AG04450 (cell line): ENCODE data around the gene EMCN. TPM values are rescaled to one million over a fixed set of nuclear protein-coding genes. Genes with fewer than 3 reads are reported as not detected.

ENCODE experiments used
- CTCF ChIA-PET: fragments of 300-600, 350-600 bp; formaldehyde crosslinking; extraction: SDS; loops from one replicate; lab custom pipeline; 2022; ENCODE audit warnings: antibody characterized with exemption, inconsistent platforms; lab: Charles Lee
- POLR2A ChIA-PET: fragments of 350-600 bp; formaldehyde crosslinking; extraction: SDS; loops from one replicate; lab custom pipeline; 2021; ENCODE audit warnings: antibody characterized with exemption, inconsistent platforms; lab: Yijun Ruan, JAX
- DNase-seq: peaks from one replicate; pipeline ENCODE4 v3.0.0-alpha.2; 2011; ENCODE audit warnings: low read depth, low spot score
- H3K27ac ChIP-seq: one replicate; pipeline ENCODE4 v1.5.1; 2012; ENCODE audit warnings: low read depth, low read length, control low read depth
- H3K27me3 ChIP-seq: one replicate; pipeline ENCODE4 v1.6.0; 2012; ENCODE audit warnings: low read length; ENCODE audit not compliant: control insufficient read depth, insufficient read depth
- H3K4me3 ChIP-seq: 2 replicates; pipeline ENCODE4 v1.5.1; 2011; ENCODE audit warnings: mild to moderate bottlenecking, low read depth, low read length, control low read depth
- H3K9me3 ChIP-seq: 2 replicates; pipeline ENCODE4 v1.5.1; 2012; ENCODE audit warnings: low read length; ENCODE audit not compliant: control insufficient read depth, insufficient read depth
- polyA plus RNA-seq: library from polyadenylated mRNA; depleted of rRNA; stranded (reverse); fragments of >200 nt; gene quantifications from 2 replicates; pipeline ENCODE4 v1.2.3, GENCODE V29; 2011
- TF ChIP-seq, protein P1 (sequence below): IDR thresholded peaks from 2 replicates; pipeline ENCODE4 v1.5.1; 2011; ENCODE audit warnings: low read depth, low read length, control low read depth, inconsistent platforms

The EMCN gene
- polyA plus RNA-seq, 1 experiment: not detected

DNA sequence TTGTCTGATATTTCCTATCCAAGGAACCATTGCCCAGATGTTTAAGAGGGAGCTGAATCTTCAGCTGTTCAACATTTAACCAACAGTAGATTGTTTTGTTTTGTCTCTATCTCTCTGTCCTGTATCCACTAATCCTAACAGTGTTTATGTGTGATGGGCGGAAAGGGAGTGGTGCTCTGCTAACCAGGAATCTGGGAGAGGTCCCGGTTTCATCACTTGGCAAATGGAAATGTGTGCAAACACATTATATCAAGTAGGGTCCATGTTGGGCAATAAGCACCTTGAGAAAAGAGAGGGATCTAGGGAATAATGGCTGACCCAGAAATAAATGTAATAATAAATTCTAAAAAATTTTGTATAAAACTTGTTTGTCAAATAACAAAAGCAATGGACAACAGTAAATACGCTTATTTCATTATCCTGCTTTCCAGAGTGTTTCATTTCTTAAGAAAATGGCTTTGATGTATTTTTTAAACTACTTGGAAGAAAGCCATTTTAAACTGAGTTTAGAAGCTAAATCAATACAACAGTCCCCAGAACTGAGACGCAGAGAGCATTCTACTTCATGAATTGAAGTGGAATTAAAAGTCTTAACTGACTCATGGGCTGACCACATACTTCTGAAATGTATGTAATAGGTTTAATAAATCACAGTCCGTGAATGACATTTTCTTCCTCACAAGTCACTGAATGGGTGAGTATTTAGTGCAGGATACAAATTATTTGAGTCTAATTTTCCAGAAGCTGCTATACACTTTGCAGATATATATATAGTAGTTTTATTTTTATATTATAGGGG is 55.8 kb downstream of the EMCN start:
- DNase-seq: no peak
- TF ChIP-seq, protein P1, sequence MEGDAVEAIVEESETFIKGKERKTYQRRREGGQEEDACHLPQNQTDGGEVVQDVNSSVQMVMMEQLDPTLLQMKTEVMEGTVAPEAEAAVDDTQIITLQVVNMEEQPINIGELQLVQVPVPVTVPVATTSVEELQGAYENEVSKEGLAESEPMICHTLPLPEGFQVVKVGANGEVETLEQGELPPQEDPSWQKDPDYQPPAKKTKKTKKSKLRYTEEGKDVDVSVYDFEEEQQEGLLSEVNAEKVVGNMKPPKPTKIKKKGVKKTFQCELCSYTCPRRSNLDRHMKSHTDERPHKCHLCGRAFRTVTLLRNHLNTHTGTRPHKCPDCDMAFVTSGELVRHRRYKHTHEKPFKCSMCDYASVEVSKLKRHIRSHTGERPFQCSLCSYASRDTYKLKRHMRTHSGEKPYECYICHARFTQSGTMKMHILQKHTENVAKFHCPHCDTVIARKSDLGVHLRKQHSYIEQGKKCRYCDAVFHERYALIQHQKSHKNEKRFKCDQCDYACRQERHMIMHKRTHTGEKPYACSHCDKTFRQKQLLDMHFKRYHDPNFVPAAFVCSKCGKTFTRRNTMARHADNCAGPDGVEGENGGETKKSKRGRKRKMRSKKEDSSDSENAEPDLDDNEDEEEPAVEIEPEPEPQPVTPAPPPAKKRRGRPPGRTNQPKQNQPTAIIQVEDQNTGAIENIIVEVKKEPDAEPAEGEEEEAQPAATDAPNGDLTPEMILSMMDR: no peak
- POLR2A ChIA-PET: no interaction called here

DNA sequence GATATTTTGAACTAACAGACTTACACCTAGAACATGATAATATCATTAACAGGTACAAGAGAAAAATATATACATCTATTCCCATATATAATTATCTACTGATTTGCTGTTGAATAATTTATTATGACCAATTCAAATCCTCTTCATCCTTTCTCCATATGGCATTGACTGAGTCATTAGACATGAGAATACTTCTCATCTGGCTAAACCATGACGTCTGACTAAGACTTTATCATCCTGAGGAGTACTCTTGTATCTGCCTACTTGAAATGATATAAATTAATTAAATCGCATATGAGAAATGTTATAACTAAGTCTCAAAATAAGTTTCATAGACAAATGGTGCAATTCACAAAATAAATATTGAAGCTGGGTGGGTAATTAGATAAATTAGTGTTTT is 67.4 kb downstream of the EMCN start:
- Histone ChIP-seq H3K27me3 (no peaks in the 10 kb centered on the region), H3K9me3 (no peaks in the 10 kb centered on the region), H3K4me3 (no peak overlapping the region), H3K27ac (no peak overlapping the region)
- CTCF ChIA-PET: no interaction called here
- TF ChIP-seq, protein P1: no peak
- no peak for DNase-seq
- POLR2A ChIA-PET: no interaction called here

More for the DNA sequence above, 55.8 kb downstream of the EMCN start:
- CTCF ChIA-PET: no interaction called here
- H3K9me3 ChIP-seq: no peaks in the 10 kb centered on the region
- H3K27ac ChIP-seq: no peak overlapping the region
- H3K27me3 ChIP-seq: no peaks in the 10 kb centered on the region
- no peak overlapping the region for H3K4me3 ChIP-seq

DNA sequence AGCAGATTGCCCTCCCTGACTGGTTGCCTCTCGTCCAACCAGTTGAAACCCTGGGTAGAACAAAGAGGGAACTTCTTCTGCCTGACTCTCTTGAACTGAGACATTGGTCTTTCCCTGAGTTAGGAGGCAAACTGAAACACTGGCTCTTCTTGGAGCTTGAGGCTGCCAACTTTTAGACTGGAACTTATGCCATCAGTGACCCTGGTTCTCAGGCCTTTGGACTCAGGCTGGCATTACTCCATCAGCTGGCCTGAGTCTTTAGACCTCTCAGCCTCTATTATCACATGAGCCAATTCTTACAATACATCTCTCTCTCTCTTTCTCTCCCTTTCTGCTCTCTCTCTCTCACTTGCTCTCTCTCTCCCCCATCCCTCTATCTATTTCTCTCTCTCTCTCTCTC is 86.4 kb downstream of the EMCN start:
- Histone ChIP-seq H3K27me3 (no peaks in the 10 kb centered on the region), H3K27ac (no peak overlapping the region), H3K4me3 (no peak overlapping the region), H3K9me3 (no peaks in the 10 kb centered on the region)
- CTCF ChIA-PET: no interaction called here
- TF ChIP-seq, protein P1: no peak
- POLR2A ChIA-PET: no interaction called here
- DNase-seq: no peak

DNA sequence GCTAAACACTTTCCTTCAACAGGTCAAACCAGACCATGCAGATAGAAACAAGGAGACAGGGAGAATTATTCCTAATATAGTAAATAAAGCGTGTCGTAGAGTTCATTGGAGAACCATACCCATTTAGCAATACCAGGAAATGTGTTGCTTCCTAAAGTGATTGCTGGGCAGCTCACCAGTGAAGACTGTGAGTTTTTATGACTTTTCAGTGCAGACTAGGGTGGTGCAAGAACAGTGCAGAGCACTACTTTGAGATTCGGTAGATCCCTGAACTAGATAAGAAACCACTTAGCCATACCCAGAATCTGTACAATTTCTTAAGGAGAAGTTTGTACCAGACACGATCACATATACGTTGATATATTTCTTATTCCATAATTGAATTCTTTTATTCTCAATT is 87.4 kb downstream of the EMCN start:
- Histone ChIP-seq H3K4me3 (no peak overlapping the region), H3K9me3 (no peaks in the 10 kb centered on the region), H3K27me3 (no peaks in the 10 kb centered on the region), H3K27ac (no peak overlapping the region)
- ChIA-PET POLR2A (no interaction called here), CTCF (no interaction called here)
- DNase-seq: no peak
- TF ChIP-seq, protein P1: no peak

DNA sequence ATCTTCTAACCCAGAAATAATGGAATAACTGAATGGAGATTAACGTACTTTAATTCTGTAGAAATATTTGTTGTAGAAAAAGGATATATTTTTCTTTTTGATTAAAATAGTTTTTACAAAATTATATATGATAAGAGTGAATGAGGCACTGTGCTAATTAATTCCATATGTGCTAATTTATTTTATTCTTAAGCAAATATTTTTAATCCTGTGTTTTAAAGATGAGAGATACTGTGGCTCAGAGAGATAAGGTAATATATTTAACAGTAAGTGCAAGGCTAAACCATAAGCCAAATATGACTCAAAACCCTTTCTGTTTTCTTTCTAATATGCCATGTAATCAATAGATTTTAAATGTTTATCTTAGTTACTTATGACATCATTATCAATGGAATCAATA is 88.2 kb downstream of the EMCN start:
- Histone ChIP-seq H3K27ac (no peak overlapping the region), H3K27me3 (no peaks in the 10 kb centered on the region), H3K4me3 (no peak overlapping the region), H3K9me3 (no peaks in the 10 kb centered on the region)
- TF ChIP-seq, protein P1: no peak
- POLR2A ChIA-PET: no interaction called here
- CTCF ChIA-PET: no interaction called here
- DNase-seq: no peak
